H9 (cell line): ENCODE results near the gene LBH. TPM values are rescaled to one million over a fixed set of nuclear protein-coding genes. Genes with fewer than 3 reads are reported as not detected.

Experiments
- DNase-seq: peaks from one replicate; pipeline ENCODE4 v3.0.0-alpha.2; 2017
- H2AFZ ChIP-seq: one replicate; pipeline ENCODE4 v1.6.1; 2013; ENCODE audit warnings: mild to moderate bottlenecking, low read length, control low read depth, moderate library complexity
- H2AK5ac ChIP-seq: 2 replicates; pipeline ENCODE4 v1.6.1; 2013; ENCODE audit warnings: low read length, control low read depth, mixed read lengths; ENCODE audit not compliant: insufficient read length
- H2BK120ac ChIP-seq: one replicate; pipeline ENCODE4 v1.6.1; 2013; ENCODE audit warnings: low read depth, mild to moderate bottlenecking, low read length, control low read depth, inconsistent platforms; ENCODE audit not compliant: poor library complexity, severe bottlenecking
- H2BK12ac ChIP-seq: 2 replicates; pipeline ENCODE4 v1.6.1; 2013; ENCODE audit warnings: low read length, control low read depth, mixed read lengths, low read depth; ENCODE audit not compliant: insufficient read length
- H2BK15ac ChIP-seq: 2 replicates; pipeline ENCODE4 v1.6.1; 2013; ENCODE audit warnings: low read depth, low read length, control low read depth
- H2BK20ac ChIP-seq: one replicate; pipeline ENCODE4 v1.6.1; 2013; ENCODE audit warnings: low read depth, mild to moderate bottlenecking, low read length, control low read depth, inconsistent platforms; ENCODE audit not compliant: poor library complexity, severe bottlenecking
- H2BK5ac ChIP-seq: 2 replicates; pipeline ENCODE4 v1.6.1; 2013; ENCODE audit warnings: low read length, control low read depth, mixed read lengths; ENCODE audit not compliant: insufficient read length
- H3K14ac ChIP-seq: 2 replicates; pipeline ENCODE4 v1.6.1; 2013; ENCODE audit warnings: low read length, control low read depth; ENCODE audit not compliant: insufficient read depth
- H3K18ac ChIP-seq: 2 replicates; pipeline ENCODE4 v1.6.1; 2013; ENCODE audit warnings: low read depth, mild to moderate bottlenecking, mixed read lengths, low read length, control low read depth; ENCODE audit not compliant: insufficient read length
- H3K23ac ChIP-seq: 2 replicates; pipeline ENCODE4 v1.6.1; 2013; ENCODE audit warnings: low read length, control low read depth, mixed read lengths, low read depth; ENCODE audit not compliant: insufficient read length
- H3K23me2 ChIP-seq: 2 replicates; pipeline ENCODE4 v1.6.1; 2013; ENCODE audit warnings: low read depth, mild to moderate bottlenecking, mixed read lengths, low read length, control low read depth; ENCODE audit not compliant: insufficient read length, poor library complexity, severe bottlenecking
- H3K27ac ChIP-seq: 2 replicates; pipeline ENCODE4 v1.5.1; 2013; ENCODE audit warnings: low read length, control low read depth, mixed read lengths, low read depth; ENCODE audit not compliant: insufficient read length
- H3K27me3 ChIP-seq: 2 replicates; pipeline ENCODE4 v1.6.1; 2013; ENCODE audit warnings: low read length, control low read depth, inconsistent platforms; ENCODE audit not compliant: insufficient read depth
- H3K4ac ChIP-seq: 2 replicates; pipeline ENCODE4 v1.6.1; 2013; ENCODE audit warnings: low read depth, mild to moderate bottlenecking, control low read depth, inconsistent platforms, low read length, moderate library complexity
- H3K4me1 ChIP-seq: 2 replicates; pipeline ENCODE4 v1.6.1; 2013; ENCODE audit warnings: low read length, control low read depth, inconsistent platforms; ENCODE audit not compliant: insufficient read depth
- H3K4me2 ChIP-seq: 2 replicates; pipeline ENCODE4 v1.6.1; 2013; ENCODE audit warnings: low read length, control low read depth, mixed read lengths; ENCODE audit not compliant: insufficient read length, insufficient read depth
- H3K56ac ChIP-seq: 2 replicates; pipeline ENCODE4 v1.6.1; 2013; ENCODE audit warnings: low read depth, mild to moderate bottlenecking, mixed read lengths, low read length, control low read depth; ENCODE audit not compliant: insufficient read length
- H3K79me1 ChIP-seq: 2 replicates; pipeline ENCODE4 v1.6.1; 2013; ENCODE audit warnings: low read depth, mild to moderate bottlenecking, moderate library complexity, low read length, control low read depth, inconsistent platforms; ENCODE audit not compliant: insufficient read depth, poor library complexity, severe bottlenecking
- H3K79me2 ChIP-seq: 2 replicates; pipeline ENCODE4 v1.6.1; 2013; ENCODE audit warnings: low read length, control low read depth, inconsistent platforms; ENCODE audit not compliant: insufficient read depth
- H3K9ac ChIP-seq: 2 replicates; pipeline ENCODE4 v1.6.1; 2013; ENCODE audit warnings: low read length, control low read depth, mixed read lengths; ENCODE audit not compliant: insufficient read length; ENCODE audit errors: extremely low read depth
- H3K9me3 ChIP-seq: one replicate; pipeline ENCODE4 v1.6.1; 2013; ENCODE audit warnings: low read depth, low read length, inconsistent platforms; ENCODE audit not compliant: control insufficient read depth
- H3T11ph ChIP-seq: one replicate; pipeline ENCODE4 v1.6.1; 2013; ENCODE audit warnings: mild to moderate bottlenecking, low read length, control low read depth, inconsistent platforms
- H4K20me1 ChIP-seq: one replicate; pipeline ENCODE4 v1.6.1; 2013; ENCODE audit not compliant: control insufficient read depth, insufficient read length, insufficient read depth
- H4K5ac ChIP-seq: 2 replicates; pipeline ENCODE4 v1.6.1; 2013; ENCODE audit warnings: low read depth, mild to moderate bottlenecking, mixed read lengths, low read length, control low read depth; ENCODE audit not compliant: insufficient read length
- H4K8ac ChIP-seq: replicated peaks from 2 replicates; pipeline ENCODE4 v1.6.1; 2013; ENCODE audit warnings: low read length, control low read depth, mixed read lengths, low read depth; ENCODE audit not compliant: insufficient read length
- H4K91ac ChIP-seq: 2 replicates; pipeline ENCODE4 v1.6.1; 2013; ENCODE audit warnings: low read depth, mild to moderate bottlenecking, moderate library complexity, mixed read lengths, low read length, control low read depth; ENCODE audit not compliant: insufficient read length
- H3K27ac Mint-ChIP-seq, 3 experiments: 2 replicates in 2 of 3; 3 replicates in 1 of 3; pipeline ENCODE4 v1.8.0; 2020 to 2021; ENCODE audit warnings: mixed read lengths in 3 of 3, mild to moderate bottlenecking in 1 of 3, moderate library complexity in 1 of 3
- H3K27me3 Mint-ChIP-seq: 2 replicates; pipeline ENCODE4 v1.8.0; 2021; ENCODE audit warnings: low read depth, mild to moderate bottlenecking, moderate library complexity, mixed read lengths
- H3K36me3 Mint-ChIP-seq, 3 experiments: 2 replicates in 2 of 3; 3 replicates in 1 of 3; pipeline ENCODE4 v1.8.0; 2020 to 2021; ENCODE audit warnings: low read depth in 3 of 3, mixed read lengths in 3 of 3; ENCODE audit not compliant: insufficient read depth in 1 of 3
- H3K4me1 Mint-ChIP-seq, 2 experiments: 2 replicates each; pipeline ENCODE4 v1.8.0; 2020; ENCODE audit warnings: mixed read lengths in 2 of 2
- H3K4me3 Mint-ChIP-seq, 2 experiments: 2 replicates in 1 of 2; 3 replicates in 1 of 2; pipeline ENCODE4 v1.8.0; 2020 to 2021; ENCODE audit warnings: mild to moderate bottlenecking in 2 of 2, mixed read lengths in 2 of 2, moderate library complexity in 1 of 2
- H3K9me3 Mint-ChIP-seq, 2 experiments: 2 replicates in 1 of 2; 3 replicates in 1 of 2; pipeline ENCODE4 v1.8.0; 2020; ENCODE audit warnings: mild to moderate bottlenecking in 2 of 2, mixed read lengths in 2 of 2, moderate library complexity in 1 of 2
- WGBS: extraction: QIAGEN DNeasy Blood & Tissue Kit; methylation state at CpG from one replicate; pipeline ENCODE4 v1.1.7; 2013; ENCODE audit warnings: missing lambda C conversion rate, low lambda C conversion rate, mixed read lengths; ENCODE audit not compliant: insufficient read length; ENCODE audit errors: extremely low coverage; 5-methylcytosine and 5-hydroxymethylcytosine counted together
- total RNA-seq: library from RNA; stranded (reverse); gene quantifications from 2 replicates; pipeline ENCODE4 v1.2.1, GENCODE V29; 2021
- TF ChIP-seq, protein P1 (sequence below): fragments of 200-600 bp; sonication (generic); conservative IDR thresholded peaks from 3 replicates; pipeline ENCODE4 v1.8.0; 2021; ENCODE audit warnings: antibody characterized with exemption, mild to moderate bottlenecking

Gene LBH
- total RNA-seq, 1 experiment from 2014 or later = 53.0 TPM

DNA sequence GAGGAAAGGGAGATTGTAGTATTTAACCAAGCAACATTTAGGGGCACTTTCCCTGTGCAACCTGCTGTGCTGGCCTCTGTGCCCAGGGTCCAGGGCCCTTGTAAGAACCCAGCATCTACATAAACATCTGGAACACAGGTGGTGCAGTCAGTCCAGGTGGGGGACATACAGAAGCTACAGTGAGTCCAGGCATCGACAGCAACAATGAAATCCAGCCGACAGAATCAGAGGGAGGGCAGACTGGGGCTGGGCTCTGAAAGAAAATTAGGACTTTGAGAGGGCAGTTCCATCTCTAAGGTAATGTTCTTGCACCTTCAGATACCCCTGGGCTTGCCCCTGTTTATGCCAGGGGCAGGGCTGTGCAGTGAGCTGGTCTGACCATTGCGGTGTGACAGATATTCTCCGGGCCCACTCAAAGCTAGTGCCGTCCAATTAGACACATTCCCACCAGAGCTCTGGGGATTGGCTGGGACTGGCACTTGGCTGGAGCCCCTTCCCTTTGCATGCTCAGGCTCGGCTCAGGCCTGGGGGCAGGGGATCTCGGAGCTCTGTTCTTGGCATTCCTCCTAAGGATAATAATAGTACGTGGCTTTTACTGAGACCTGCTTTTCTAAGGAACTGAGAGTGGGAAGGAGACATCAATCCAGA lies 5.4 kb downstream of the LBH start:
- no CpG with 5 or more reads among the region's 8 CpGs for WGBS

More for the DNA sequence above, 5.4 kb downstream of the LBH start:
- H4K8ac ChIP-seq = no peak overlapping the region
- no peak overlapping the region for H3K4ac ChIP-seq
- Mint-ChIP-seq H3K27ac (no peak overlapping the region), H3K27me3 (peaks cover 4% of the 10 kb centered on the region; the same call in 1 of the 2 replicates), H3K9me3 (no peaks in the 10 kb centered on the region), H3K36me3 (peaks cover 9 to 63% (median 12%) of the 10 kb centered on the region in 3 experiments; a peak in 6 of 7 replicates), H3K4me1 (peaks cover 25 to 36% of the 10 kb centered on the region in 2 experiments), H3K4me3 (no peak overlapping the region)
- no peaks in the 10 kb centered on the region for H3K9me3 ChIP-seq
- no peak overlapping the region for H2BK120ac ChIP-seq
- no peaks in the 10 kb centered on the region for H3K79me2 ChIP-seq
- H3K4me1 ChIP-seq = peaks cover 3% of the 10 kb centered on the region; the same call in 1 of the 2 replicates
- H4K91ac ChIP-seq = no peak overlapping the region
- H3K14ac ChIP-seq = no peak overlapping the region
- no peak overlapping the region for H3K27ac ChIP-seq
- H2BK20ac ChIP-seq = no peak overlapping the region
- no peak overlapping the region for H3T11ph ChIP-seq
- H3K56ac ChIP-seq = no peak overlapping the region
- no peak overlapping the region for H3K23ac ChIP-seq
- H2BK15ac ChIP-seq = no peak overlapping the region
- no peak overlapping the region for H2BK5ac ChIP-seq
- TF ChIP-seq, protein P1, sequence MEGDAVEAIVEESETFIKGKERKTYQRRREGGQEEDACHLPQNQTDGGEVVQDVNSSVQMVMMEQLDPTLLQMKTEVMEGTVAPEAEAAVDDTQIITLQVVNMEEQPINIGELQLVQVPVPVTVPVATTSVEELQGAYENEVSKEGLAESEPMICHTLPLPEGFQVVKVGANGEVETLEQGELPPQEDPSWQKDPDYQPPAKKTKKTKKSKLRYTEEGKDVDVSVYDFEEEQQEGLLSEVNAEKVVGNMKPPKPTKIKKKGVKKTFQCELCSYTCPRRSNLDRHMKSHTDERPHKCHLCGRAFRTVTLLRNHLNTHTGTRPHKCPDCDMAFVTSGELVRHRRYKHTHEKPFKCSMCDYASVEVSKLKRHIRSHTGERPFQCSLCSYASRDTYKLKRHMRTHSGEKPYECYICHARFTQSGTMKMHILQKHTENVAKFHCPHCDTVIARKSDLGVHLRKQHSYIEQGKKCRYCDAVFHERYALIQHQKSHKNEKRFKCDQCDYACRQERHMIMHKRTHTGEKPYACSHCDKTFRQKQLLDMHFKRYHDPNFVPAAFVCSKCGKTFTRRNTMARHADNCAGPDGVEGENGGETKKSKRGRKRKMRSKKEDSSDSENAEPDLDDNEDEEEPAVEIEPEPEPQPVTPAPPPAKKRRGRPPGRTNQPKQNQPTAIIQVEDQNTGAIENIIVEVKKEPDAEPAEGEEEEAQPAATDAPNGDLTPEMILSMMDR = no peak
- H3K18ac ChIP-seq = no peak overlapping the region
- H3K23me2 ChIP-seq = peaks cover 12% of the 10 kb centered on the region
- H2AFZ ChIP-seq = no peak overlapping the region
- no peaks in the 10 kb centered on the region for H4K20me1 ChIP-seq
- no peaks in the 10 kb centered on the region for H3K79me1 ChIP-seq
- no peak overlapping the region for H4K5ac ChIP-seq
- DNase-seq = peak; percentile 20
- H3K9ac ChIP-seq = no peak overlapping the region
- H2AK5ac ChIP-seq = no peak overlapping the region
- no peak overlapping the region for H3K4me2 ChIP-seq
- no peak overlapping the region for H2BK12ac ChIP-seq
- no peaks in the 10 kb centered on the region; the same call in 1 of the 2 replicates for H3K27me3 ChIP-seq
